Fibroblast of mammary gland (primary cell): ENCODE data around the gene IL10RA.
A peak's percentile ranks its signal among the peaks of the same experiment; 100 is the strongest.

Experiments
- DNase-seq: peaks from one replicate; pipeline ENCODE4 v3.0.0-alpha.2; 2010; ENCODE audit warnings: low read depth
- H3K4me3 ChIP-seq: 2 replicates; pipeline ENCODE4 v1.5.1; 2011; ENCODE audit warnings: low read depth, mild to moderate bottlenecking, low read length, moderate library complexity; ENCODE audit not compliant: control insufficient read depth
- TF ChIP-seq, protein P1 (sequence below): conservative IDR thresholded peaks from 2 replicates; pipeline ENCODE4 v1.5.1; 2011; ENCODE audit warnings: low read depth, low read length, inconsistent platforms; ENCODE audit not compliant: control insufficient read depth, insufficient read depth

Gene IL10RA

GRCh38 chr11:117992136-117992535, 5.9 kb downstream of the IL10RA start:
- TF ChIP-seq, protein P1, sequence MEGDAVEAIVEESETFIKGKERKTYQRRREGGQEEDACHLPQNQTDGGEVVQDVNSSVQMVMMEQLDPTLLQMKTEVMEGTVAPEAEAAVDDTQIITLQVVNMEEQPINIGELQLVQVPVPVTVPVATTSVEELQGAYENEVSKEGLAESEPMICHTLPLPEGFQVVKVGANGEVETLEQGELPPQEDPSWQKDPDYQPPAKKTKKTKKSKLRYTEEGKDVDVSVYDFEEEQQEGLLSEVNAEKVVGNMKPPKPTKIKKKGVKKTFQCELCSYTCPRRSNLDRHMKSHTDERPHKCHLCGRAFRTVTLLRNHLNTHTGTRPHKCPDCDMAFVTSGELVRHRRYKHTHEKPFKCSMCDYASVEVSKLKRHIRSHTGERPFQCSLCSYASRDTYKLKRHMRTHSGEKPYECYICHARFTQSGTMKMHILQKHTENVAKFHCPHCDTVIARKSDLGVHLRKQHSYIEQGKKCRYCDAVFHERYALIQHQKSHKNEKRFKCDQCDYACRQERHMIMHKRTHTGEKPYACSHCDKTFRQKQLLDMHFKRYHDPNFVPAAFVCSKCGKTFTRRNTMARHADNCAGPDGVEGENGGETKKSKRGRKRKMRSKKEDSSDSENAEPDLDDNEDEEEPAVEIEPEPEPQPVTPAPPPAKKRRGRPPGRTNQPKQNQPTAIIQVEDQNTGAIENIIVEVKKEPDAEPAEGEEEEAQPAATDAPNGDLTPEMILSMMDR, result no peak
- no peak overlapping the region for H3K4me3 ChIP-seq
- DNase-seq, result no peak

DNA sequence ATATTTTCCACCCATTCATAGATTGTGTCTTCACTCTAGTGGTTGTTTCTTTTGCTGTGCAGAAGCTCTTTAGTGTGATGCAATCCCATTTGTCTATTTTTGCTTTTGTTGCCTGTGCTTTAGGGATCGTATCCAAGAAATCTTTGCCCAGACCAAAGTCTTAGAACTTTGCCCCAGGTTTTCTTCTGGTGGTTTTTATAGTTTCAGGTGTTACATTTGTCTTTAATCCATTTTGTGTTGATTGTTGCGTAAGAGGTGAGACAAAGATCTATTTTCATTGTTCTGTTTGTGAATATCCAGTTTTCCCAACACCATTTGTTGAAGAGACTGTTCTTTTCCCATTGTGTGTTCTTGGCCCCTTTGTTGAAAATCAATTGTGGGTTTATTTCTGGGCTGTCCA, 6.4 kb downstream of the IL10RA start:
- DNase-seq, result no peak
- H3K4me3 ChIP-seq, result no peak overlapping the region
- TF ChIP-seq, protein P1, result no peak

GRCh38 chr11:117993988-117994745, 8.0 kb downstream of the IL10RA start:
- TF ChIP-seq, protein P1, result no peak
- no peak overlapping the region for H3K4me3 ChIP-seq
- DNase-seq, result no peak

GRCh38 chr11:117995472-117995871, 9.3 kb downstream of the IL10RA start:
- H3K4me3 ChIP-seq, result no peak overlapping the region
- DNase-seq, result no peak
- TF ChIP-seq, protein P1, result no peak

DNA sequence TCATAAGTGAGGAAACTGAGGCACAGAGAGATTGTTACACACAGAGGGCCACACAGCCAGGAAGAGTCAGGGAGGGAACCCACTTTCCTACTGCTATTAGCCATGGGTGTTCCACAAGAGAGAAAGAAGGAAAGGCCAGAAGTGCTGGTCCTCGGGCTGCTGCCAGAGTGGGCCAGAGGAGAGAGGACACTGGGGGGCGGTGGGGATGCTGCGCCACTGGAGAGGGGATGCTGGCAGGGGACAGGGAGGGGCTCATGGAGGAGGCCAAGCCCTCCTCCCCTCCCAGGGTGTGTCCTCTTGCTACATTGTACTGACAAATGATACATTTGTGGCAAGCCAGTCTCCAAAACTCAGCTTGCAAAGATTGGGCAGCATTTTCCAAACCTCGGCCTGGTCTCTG, 9.9 kb downstream of the IL10RA start:
- H3K4me3 ChIP-seq, result no peak overlapping the region
- no peak for DNase-seq
- TF ChIP-seq, protein P1, result no peak

DNA sequence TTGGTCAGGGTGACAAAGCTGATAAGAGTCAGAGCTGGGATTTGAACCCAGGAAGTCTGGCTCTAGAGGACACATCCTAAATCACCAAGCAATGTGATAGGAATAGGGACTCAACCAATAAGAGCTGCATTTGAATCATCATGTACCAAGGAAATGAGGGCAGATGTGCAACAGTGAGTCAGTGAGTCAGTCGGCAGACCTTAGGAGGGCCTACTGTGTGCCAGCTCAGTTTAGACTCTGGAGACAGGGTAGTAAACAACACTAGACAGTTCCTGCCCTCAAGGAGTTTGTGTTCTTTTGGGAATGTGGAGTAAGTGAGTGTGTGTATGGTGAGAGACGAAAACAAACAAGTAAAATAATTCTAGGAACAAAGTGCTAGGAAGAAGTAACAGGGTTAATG, 11.2 kb downstream of the IL10RA start:
- TF ChIP-seq, protein P1, result no peak
- no peak overlapping the region for H3K4me3 ChIP-seq
- DNase-seq, result peak; percentile 8
